NCI-H748 (cell line): Measurements from ENCODE around the gene BRAT1.
A peak's percentile ranks its signal among the peaks of the same experiment; 100 is the strongest.

Source experiments
- DNase-seq: peaks from one replicate; lab custom pipeline; 2025; ENCODE audit not compliant: unreplicated experiment; lab: John Stamatoyannopoulos, UW

The BRAT1 gene

DNA sequence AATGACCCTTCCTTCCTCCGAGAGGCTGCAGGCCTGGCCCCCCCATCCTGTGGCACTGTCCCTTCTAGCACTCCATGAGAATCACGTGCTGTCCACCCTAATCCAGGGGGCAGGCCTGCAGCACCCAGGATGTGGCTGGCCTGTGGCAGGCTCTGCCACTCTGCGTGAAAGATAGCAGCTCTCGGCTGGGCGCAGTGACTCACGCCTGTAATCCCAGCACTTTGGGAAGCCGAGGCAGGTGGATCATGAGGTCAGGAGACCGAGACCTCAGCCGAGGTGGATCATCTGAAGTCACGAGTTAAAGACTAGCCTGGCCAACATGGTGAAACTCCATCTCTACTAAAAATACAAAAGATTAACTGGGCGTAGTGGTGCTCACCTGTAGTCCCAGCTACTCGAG, 54.6 kb downstream of the BRAT1 start:
- no peak for DNase-seq

- DNase-seq = no peak
Measured at GRCh38 chr7:2499719-2500430, 55.4 kb downstream of the BRAT1 start.

GRCh38 chr7:2499181-2499580, 56.1 kb downstream of the BRAT1 start:
- DNase-seq = no peak

GRCh38 chr7:2498708-2499107, 56.6 kb downstream of the BRAT1 start:
- DNase-seq = no peak

- no peak for DNase-seq
Measured at GRCh38 chr7:2497500-2498336, 57.6 kb downstream of the BRAT1 start.

DNA sequence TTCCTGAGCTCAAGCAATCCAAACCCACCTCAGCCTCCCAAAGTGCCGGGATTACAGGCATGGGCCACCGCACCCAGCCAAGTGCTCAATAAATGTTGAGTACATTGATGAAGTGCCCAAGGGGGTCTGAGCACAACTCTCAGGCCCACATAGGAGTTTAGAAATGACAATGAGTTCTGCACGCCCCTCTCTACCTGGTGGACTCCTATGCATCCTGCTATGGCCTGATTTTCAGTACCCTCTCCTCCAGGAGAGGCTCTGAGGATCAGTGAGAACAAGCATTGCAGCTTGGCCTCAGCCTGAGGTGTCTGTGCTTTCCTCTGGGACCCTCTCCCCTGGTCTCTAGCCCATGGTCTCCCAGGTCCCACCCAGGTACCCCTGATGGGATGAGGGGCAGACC, 58.3 kb downstream of the BRAT1 start:
- DNase-seq = no peak

GRCh38 chr7:2496375-2496774, 58.9 kb downstream of the BRAT1 start:
- DNase-seq = no peak

GRCh38 chr7:2495418-2496299, 59.7 kb downstream of the BRAT1 start:
- peak; percentile 61 for DNase-seq

DNA sequence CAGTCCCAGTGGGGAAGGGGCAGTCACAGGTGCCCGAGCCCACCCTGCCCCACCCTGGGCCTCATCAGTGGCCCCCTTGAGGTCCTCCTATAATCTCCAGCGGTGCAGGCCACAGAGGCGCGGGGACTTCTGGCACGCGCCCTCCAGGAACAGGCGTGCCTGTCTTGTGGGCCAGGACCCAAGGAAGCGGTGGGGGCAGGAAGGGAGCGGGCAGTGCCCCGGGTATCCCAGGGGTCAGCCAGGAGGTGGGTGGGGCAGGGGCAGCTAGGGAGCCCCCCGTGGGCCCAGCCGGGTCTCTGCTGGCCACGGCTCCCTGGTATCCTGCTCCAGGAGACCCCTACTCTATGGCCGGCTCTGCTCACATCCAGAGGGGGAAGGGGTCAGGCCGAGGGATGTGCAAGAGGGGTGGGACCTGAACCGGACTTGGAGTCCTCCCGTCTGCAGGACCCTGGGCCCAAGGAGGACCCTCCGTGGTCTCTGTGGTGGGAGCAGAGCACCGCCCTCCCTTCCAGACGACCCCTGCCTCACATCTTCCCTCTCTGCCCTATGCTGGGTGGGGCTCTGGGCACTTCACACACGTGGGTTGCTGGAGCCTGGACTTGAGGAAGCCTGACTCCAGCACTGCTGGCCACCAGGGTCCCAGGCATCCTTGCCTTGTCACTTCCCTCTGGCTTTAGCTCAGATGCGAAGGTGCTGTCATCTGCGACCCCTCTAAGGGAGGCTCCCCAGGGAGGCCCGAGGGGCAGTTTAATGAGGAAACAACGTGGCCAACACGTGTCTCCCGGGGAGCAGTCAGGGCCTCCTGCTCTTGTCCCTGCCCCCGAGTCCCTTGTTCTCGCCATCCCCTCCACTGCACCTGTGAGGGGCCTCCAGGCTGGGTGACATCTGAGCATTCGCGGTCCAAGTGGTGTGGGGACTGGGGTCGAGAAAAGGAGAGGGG, 60.9 kb downstream of the BRAT1 start:
- no peak for DNase-seq

DNA sequence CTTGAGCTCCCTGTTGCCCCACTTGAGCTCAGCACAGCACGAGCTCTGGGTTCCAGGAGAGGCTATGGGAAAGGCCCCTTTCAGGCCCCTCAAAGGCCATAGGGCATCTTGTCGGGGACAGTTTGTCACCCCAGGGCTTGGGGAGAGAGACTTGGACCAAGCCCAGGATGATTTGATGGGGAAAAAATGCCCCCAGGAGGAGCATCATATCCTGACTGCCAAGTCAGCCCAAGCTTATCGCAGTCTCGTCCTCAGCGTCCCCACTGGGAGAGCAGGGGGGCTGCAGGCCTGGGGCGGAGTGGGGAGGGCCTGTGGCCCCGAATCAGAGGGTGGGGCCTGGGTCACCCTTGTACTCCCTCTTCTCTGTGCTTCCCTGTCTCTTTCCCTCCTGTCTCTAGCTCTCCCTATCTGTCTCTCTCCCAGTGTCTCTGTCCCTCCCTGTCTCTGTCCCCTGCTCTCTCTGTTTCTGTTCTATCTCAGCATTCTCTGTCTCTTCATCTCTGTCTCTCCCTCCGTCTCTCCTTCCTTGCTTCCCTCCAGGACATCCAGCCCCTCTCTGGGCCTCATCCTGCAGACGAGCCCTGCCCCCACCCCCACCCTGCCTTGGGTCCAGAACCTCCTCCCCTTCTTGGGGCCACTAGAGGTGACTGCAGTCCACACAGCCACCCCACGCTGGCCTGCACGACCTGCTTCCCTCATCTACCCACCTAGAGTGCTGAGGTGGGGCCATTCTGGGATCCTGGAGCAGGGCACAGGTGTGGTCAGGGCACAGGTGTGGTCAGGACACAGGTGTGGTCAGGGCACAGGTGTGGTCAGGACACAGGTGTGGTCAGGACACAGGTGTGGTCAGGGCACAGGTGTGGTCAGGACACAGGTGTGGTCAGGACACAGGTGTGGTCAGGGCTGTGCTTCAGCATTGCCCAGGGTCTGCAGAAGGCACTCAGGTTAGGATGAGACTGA, 61.8 kb downstream of the BRAT1 start:
- no peak for DNase-seq

- DNase-seq = no peak
Measured at GRCh38 chr7:2492038-2492437, 63.3 kb downstream of the BRAT1 start.

GRCh38 chr7:2490181-2490651, 65.1 kb downstream of the BRAT1 start:
- DNase-seq = no peak

DNA sequence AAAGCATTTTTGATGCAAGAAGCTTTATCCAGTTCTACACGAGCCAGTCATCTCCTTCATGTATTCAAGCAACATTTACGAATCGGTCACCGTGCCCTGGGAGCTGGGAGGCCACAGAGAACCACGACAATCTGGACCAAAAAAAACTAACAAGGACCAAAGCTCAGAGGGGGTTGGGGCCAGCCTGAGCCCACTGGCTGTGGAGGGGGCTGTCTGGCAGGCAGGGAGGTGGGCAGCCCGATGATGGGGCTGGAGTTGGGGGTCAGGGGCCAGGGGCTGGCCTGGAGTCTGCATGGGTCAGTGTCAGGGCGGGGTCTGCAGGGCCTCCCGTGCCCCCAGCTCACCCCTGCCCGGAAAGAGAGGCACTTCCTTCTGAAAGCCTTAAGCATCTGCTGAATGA, 66.6 kb downstream of the BRAT1 start:
- no peak for DNase-seq

DNA sequence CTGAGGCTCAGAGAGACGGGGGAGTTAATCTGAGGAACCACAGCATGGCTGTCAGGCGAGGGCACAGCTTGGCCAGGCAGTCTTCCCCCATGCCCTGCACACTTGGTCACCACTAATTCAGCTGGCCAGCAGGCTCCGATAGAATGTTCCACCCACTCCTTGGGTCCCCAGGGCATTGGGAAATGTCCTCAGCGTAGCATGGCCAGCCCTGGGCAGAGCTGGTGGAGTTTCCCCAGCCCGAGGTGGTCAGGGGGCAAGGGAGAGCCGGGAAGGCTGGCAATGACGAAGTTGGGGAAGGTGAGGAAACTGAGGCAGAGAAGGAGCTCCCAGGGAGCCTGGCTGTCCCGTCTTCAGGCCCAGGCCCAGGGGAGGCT, 67.1 kb downstream of the BRAT1 start:
- no peak for DNase-seq
